HepG2 (cell line): ENCODE results near the gene CDA. TPM values are rescaled to one million over a fixed set of nuclear protein-coding genes. Genes with fewer than 3 reads are reported as not detected.

ENCODE experiments used
- ATAC-seq: fragments of 200-7000 bp; cut with Tn5 transposase; 3 replicates; pipeline ENCODE4 v1.9.1; 2020; ENCODE audit warnings: mild to moderate bottlenecking, moderate library complexity
- BruUV-seq: library from RNA; stranded (reverse); fragments of 400-500 nt; replicated peaks from 2 replicates; lab custom pipeline; 2021; lab: Mats Ljungman, UMichigan
- CTCF ChIA-PET: fragments of 300-600 bp; formaldehyde crosslinking; extraction: SDS; loops from one replicate; lab custom pipeline; 2021; ENCODE audit warnings: low total read pairs, inconsistent platforms, low intra/inter-chr PET ratio; lab: Yijun Ruan, JAX
- POLR2A ChIA-PET: fragments of 350-600 bp; sonication (Branson Sonifier 250); formaldehyde crosslinking; loops from one replicate; lab custom pipeline; 2020; ENCODE audit warnings: antibody characterized with exemption, inconsistent platforms; lab: Yijun Ruan, JAX
- DNase-seq: peaks from one replicate; pipeline ENCODE4 v3.0.0-alpha.2; 2015; ENCODE audit warnings: low spot score
- FAIRE-seq: peaks from 3 replicates; lab custom pipeline; 2011; peaks lifted over from hg19 to GRCh38; lab: Jason Lieb, UNC
- H2AFZ ChIP-seq: one replicate; pipeline ENCODE4 v1.6.1; 2011; ENCODE audit warnings: low read length, inconsistent platforms
- H3K27ac ChIP-seq: fragments of 300-600 bp; 3 replicates; pipeline ENCODE4 v1.8.0; 2011; ENCODE audit warnings: mixed run types, mild to moderate bottlenecking, mixed read lengths, low read length, inconsistent platforms; ENCODE audit not compliant: insufficient read depth; ENCODE audit errors: extremely low read length
- H3K27me3 ChIP-seq, 2 experiments: fragments of 200-600 bp in 1 of 2; 2 replicates in 1 of 2; 3 replicates in 1 of 2; pipeline versions ENCODE4 v1.6.0 to v1.8.0; 2011; ENCODE audit warnings: low read length in 2 of 2, mild to moderate bottlenecking in 2 of 2, moderate library complexity in 2 of 2, inconsistent platforms in 1 of 2; ENCODE audit not compliant: insufficient read depth in 2 of 2, control insufficient read depth in 1 of 2
- H3K36me3 ChIP-seq, 2 experiments: fragments of 200-600 bp in 1 of 2; replicated peaks in 1 of 2; 2 replicates in 1 of 2; 3 replicates in 1 of 2; pipeline versions ENCODE4 v1.5.1 to v1.8.0; 2011; ENCODE audit warnings: low read length in 2 of 2, inconsistent platforms in 1 of 2; ENCODE audit not compliant: insufficient read depth in 2 of 2, control insufficient read depth in 1 of 2
- H3K4me1 ChIP-seq: 2 replicates; pipeline ENCODE4 v1.5.1; 2012; ENCODE audit warnings: low read length, inconsistent platforms; ENCODE audit not compliant: insufficient read depth
- H3K4me2 ChIP-seq: 2 replicates; pipeline ENCODE4 v1.6.0; 2011; ENCODE audit warnings: low read depth, low read length, inconsistent platforms
- H3K4me3 ChIP-seq, 3 experiments: fragments of 200-600 bp in 1 of 3; sonication (generic), shearing (Covaris generic) in 1 of 3; replicated peaks in 1 of 3; 2 replicates each; pipeline ENCODE4 v1.5.1; 2011 to 2016; ENCODE audit warnings: low read length in 3 of 3, inconsistent platforms in 2 of 3, low read depth in 2 of 3, mild to moderate bottlenecking in 2 of 3, control low read depth in 1 of 3, mixed read lengths in 1 of 3; ENCODE audit not compliant: insufficient read depth in 1 of 3
- H3K79me2 ChIP-seq: one replicate; pipeline ENCODE4 v1.6.1; 2011; ENCODE audit warnings: low read length, inconsistent platforms; ENCODE audit not compliant: insufficient read depth
- H3K9ac ChIP-seq: 2 replicates; pipeline ENCODE4 v1.6.0; 2011; ENCODE audit warnings: mild to moderate bottlenecking, low read depth, low read length, inconsistent platforms; ENCODE audit not compliant: insufficient read depth
- H3K9me3 ChIP-seq: 2 replicates; pipeline ENCODE4 v1.5.1; 2012; ENCODE audit warnings: mild to moderate bottlenecking, low read length
- H4K20me1 ChIP-seq: 2 replicates; pipeline ENCODE4 v1.6.0; 2011; ENCODE audit warnings: inconsistent platforms, mild to moderate bottlenecking, low read length, moderate library complexity; ENCODE audit not compliant: insufficient read depth
- NFKBIZ ChIP-seq: IDR thresholded peaks from 2 replicates; pipeline ENCODE4 v1.6.1; 2018; ENCODE audit warnings: missing genetic modification reagents, missing compliant biosample characterization
- RBFOX2 ChIP-seq: fragments of 200-400 bp; formaldehyde crosslinking; IDR thresholded peaks from 2 replicates; pipeline ENCODE4 v1.6.1; 2017; ENCODE audit warnings: low read depth, mild to moderate bottlenecking, low read length
- SP4 ChIP-seq: sonication (generic); formaldehyde crosslinking; IDR thresholded peaks from 2 replicates; pipeline ENCODE4 v1.8.1; 2023; ENCODE audit warnings: mild to moderate bottlenecking, missing genetic modification reagents
- SSRP1 ChIP-seq: IDR thresholded peaks from 2 replicates; pipeline ENCODE4 v1.6.1; 2016; ENCODE audit warnings: control low read depth
- ZBTB7A ChIP-seq: sonication (generic); formaldehyde crosslinking; IDR thresholded peaks from 2 replicates; pipeline ENCODE4 v1.8.0; 2022; ENCODE audit warnings: mild to moderate bottlenecking, missing genetic modification reagents
- ZFP82 ChIP-seq: sonication (generic); formaldehyde crosslinking; IDR thresholded peaks from 2 replicates; pipeline ENCODE4 v1.5.1; 2020; ENCODE audit warnings: mild to moderate bottlenecking, missing genetic modification reagents, borderline replicate concordance
- ZNF557 ChIP-seq: sonication (generic); formaldehyde crosslinking; IDR thresholded peaks from 2 replicates; pipeline ENCODE4 v1.4.0; 2020; ENCODE audit warnings: missing genetic modification reagents
- ZXDC ChIP-seq: sonication (generic); formaldehyde crosslinking; IDR thresholded peaks from 2 replicates; pipeline ENCODE4 v1.5.0; 2020; ENCODE audit warnings: mild to moderate bottlenecking, missing genetic modification reagents
- WGBS: methylation state at CpG from one replicate; pipeline ENCODE4 v1.1.6; 2017; ENCODE audit warnings: low lambda C conversion rate; 5-methylcytosine and 5-hydroxymethylcytosine counted together
- in situ Hi-C: cut with HindIII; loops from 2 replicates; pipeline ENCODE4 v1.10.0; 2017; ENCODE audit warnings: low pct_unique_long_range_greater_than_20kb; ENCODE audit not compliant: extremely low pct_ligation_motif_present
- intact Hi-C: fragments of 100-400 bp; cut with micrococcal nuclease; formaldehyde crosslinking; loops from one replicate; pipeline ENCODE4 v1.10.0; 2022; ENCODE audit not compliant: unreplicated experiment
- polyA plus RNA-seq, 8 experiments: library from polyadenylated mRNA; depleted of rRNA in 3 of 8; stranded (reverse) in 7 of 8; unstranded in 1 of 8; fragments of >200 nt; fragmentation: Illumina TruSeq in 4 of 8; extraction: Trizol in 4 of 8; gene quantifications; 2 replicates each; pipeline versions ENCODE4 v1.2.1 to v1.2.3, GENCODE V29; 2011 to 2016; ENCODE audit warnings: low read depth in 4 of 8, missing spikeins in 1 of 8, mixed read lengths in 1 of 8; ENCODE audit not compliant: insufficient read depth in 1 of 8
- total RNA-seq, 5 experiments: library from RNA; depleted of rRNA; stranded (reverse); fragments of >200 nt; fragmentation: Illumina TruSeq; extraction: Trizol; gene quantifications; 2 replicates each; pipeline ENCODE4 v1.2.3, GENCODE V29; 2016; ENCODE audit warnings: low read depth in 1 of 5
- TF ChIP-seq, protein P1 (sequence below): sonication (generic); formaldehyde crosslinking; conservative IDR thresholded peaks from 2 replicates; pipeline ENCODE4 v1.4.0; 2020; ENCODE audit warnings: missing genetic modification reagents

CDA gene
- total and polyA plus RNA-seq, 2 of the 13 experiments (the other 11 are each of a cell fraction or from before 2014, with no cell fraction given), result 0.66 to 2.1 TPM

DNA sequence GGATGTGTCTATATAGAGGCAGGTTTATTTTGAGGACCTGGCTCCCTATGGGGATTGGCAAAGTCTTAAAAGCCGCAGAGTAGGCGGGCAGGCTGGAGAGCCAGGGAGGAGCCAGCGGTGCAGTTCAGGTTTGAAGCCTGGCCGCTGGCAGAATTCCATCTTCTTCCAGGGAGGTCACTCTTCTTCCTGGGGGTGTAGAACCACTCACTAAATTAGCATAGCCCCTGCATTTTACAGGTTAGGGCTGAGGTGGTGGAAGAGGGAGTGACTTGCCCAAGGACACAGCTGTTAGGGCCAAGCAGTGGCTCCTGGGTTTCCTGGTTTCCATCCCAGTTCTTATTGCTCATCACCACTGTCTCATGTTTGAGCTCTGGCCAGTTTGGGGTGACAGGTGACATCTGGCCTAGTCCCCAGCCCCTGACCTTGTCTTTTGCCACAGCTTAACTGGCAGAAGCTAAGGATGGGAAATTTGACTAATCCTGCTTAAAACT, 45.7 kb downstream of the CDA start:
- H3K9ac ChIP-seq, result no peak overlapping the region
- peaks cover 3 to 4% of the 10 kb centered on the region in 2 experiments; a peak in 1 of 5 replicates for H3K36me3 ChIP-seq
- 13% methylated on average over 4 of the region's 4 CpGs for WGBS
- DNase-seq (peak; percentile 20), FAIRE-seq (peak; percentile 26), ATAC-seq (peak; percentile 62)
- H3K4me1 ChIP-seq, result peaks cover 22% of the 10 kb centered on the region
- H3K79me2 ChIP-seq, result no peaks in the 10 kb centered on the region
- BruUV-seq, result no TSS peak
- no peak overlapping the region for H2AFZ ChIP-seq
- in situ Hi-C loops, result loop anchor here (5.0 kb wide), 2 partner anchors 57 to 102 kb away; no protein-coding TSS in a partner anchor
- no peak overlapping the region for H3K27ac ChIP-seq
- POLR2A ChIA-PET, result interaction anchor here (0.8 to 3.5 kb wide), 5 partner anchors 22 to 126 kb away, joined by 6 to 45 read pairs (median 23); partner anchors contain the start of genes CDA, DDOST, FAM43B and MUL1
- CTCF ChIA-PET, result interaction anchor here (2.9 to 3.1 kb wide), 2 partner anchors 59 to 112 kb away, joined by 13 to 23 read pairs; no protein-coding TSS in a partner anchor
- H3K9me3 ChIP-seq, result no peaks in the 10 kb centered on the region
- H3K4me2 ChIP-seq, result peak overlapping the region; percentile 96
- intact Hi-C loops, result no loop called here
- TF ChIP-seq RBFOX2 (no peak), ZFP82 (CRISPR knock-in tag) (no peak), SSRP1 (CRISPR knock-in tag) (no peak), ZXDC (CRISPR knock-in tag) (no peak), SP4 (CRISPR knock-in tag) (no peak), NFKBIZ (no peak), ZBTB7A (no peak), ZNF557 (CRISPR knock-in tag) (no peak)
- TF ChIP-seq, protein P1, sequence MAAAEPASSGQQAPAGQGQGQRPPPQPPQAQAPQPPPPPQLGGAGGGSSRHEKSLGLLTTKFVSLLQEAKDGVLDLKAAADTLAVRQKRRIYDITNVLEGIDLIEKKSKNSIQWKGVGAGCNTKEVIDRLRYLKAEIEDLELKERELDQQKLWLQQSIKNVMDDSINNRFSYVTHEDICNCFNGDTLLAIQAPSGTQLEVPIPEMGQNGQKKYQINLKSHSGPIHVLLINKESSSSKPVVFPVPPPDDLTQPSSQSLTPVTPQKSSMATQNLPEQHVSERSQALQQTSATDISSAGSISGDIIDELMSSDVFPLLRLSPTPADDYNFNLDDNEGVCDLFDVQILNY (CRISPR knock-in tag), result no peak
- TF ChIP-seq, all 625 proteins: peak for 0
- H3K27me3 ChIP-seq, result no peaks in the 10 kb centered on the region
- H4K20me1 ChIP-seq, result no peaks in the 10 kb centered on the region
- peak overlapping the region; percentile 74 to 90 (median 77) for H3K4me3 ChIP-seq
